HG02623 (cell line): Measurements from ENCODE around the gene LMTK3.

ENCODE experiments used
- ATAC-seq: cut with Tn5 transposase; IDR thresholded peaks from one replicate; pipeline ENCODE4 v1.9.1; 2021; ENCODE audit warnings: moderate library complexity; ENCODE audit not compliant: unreplicated experiment

LMTK3 gene

DNA sequence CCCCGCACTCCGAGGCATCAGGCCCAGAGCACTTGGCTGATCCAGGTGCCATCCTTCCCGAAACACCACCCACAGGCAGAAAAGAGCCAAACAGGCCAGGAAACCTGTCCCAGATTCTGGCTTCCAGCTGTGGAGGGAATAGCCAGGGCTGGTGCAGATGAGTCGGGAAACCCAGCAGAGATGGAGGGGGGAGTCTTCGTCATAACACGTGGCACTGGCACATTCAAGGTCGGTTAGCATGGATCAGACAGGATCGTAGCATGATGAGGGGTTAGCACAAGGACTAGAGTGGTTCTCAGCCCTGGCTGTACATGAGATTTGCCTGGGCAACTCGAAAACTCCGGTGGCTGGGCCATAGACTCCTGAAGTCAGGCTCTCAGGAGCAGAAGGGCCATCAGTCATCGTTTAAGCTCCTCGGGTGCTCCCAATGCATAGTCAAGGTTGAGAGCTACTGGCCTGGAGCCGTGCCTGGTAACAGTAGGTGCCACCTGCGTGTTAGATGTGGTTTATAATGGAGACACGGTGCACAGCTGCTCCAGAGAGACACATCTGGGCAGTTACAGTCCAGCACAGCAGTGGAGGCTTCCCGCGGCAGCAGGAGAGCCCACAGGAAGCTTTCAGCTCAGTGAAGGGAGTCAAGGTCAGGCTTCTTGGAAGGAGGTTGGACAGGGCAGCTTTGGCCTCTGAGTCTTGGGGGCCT, 36.1 kb downstream of the LMTK3 start:
- no peak for ATAC-seq

DNA sequence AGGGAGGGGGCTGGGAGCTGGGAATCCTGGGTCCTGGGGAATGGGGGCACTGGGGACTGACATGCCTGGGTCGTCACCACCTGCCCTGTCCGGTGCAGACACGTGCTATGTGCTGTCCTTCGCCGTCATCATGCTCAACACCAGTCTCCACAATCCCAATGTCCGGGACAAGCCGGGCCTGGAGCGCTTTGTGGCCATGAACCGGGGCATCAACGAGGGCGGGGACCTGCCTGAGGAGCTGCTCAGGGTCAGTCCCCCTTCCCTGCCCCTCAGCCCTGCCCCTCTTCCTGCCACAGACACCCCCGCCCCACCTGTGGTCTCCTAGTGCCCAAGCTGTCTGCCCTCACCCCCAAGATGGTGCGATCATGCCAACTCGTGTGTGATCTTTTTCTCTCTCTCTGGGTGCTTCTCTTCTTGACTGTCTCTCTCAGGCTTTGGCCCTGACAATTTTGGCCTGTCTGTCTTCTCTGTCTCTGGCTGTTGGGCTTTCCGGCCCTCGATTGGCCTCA, 37.5 kb downstream of the LMTK3 start:
- no peak for ATAC-seq

DNA sequence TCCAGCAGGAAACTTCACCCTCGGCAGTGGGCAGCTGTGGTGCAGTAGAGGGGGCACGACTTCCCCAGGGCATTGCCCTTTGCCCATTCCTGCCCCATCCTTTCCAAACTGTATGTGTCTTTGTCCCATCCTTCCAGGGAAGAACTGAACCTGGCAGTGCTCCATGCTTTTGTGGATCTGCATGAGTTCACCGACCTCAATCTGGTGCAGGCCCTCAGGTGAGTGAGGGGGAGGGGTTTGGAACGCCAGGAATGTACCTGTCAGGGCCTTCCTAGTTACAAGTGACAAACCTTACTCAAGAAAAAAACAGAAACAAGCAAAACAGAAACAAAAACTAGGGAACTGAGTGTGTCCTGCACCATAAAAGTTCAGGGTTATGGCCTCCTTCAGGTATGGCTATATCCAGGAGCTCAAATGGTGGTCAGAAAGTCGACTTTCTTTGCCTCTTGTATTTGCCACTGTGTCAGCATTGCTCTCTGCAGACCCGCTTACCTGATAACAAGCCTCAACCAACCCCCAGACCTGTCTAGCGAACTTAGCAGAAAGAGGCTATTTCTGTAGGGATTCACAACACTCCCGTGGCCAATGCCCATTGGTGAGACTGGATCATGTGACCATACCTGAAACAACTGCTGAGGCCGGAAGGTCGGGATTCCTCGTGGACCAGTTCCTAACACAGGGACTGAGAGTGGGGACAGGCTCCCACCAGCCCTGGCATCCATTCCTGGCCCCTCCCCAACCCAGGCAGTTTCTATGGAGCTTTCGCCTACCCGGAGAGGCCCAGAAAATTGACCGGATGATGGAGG, 38.3 kb downstream of the LMTK3 start:
- no peak for ATAC-seq

DNA sequence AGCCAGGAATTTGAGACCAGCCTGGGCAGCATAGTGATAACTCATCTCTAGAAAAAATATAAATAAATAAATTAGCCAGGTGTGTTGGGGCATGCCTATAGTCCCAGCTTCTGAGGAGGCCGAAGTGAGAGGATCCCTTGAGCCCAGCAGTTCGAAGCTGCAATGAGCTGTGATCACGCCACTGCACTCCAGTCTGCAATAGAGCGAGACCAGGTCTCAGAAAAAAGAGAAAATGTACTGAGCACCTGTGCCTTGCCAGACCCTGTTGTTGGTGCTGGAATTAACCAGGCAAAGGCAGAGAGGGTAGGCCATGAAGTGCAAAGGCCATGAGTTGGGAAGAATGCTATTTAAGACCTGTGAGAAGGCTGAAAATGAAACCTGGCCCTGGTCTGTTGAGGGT, 39.8 kb downstream of the LMTK3 start:
- no peak for ATAC-seq

DNA sequence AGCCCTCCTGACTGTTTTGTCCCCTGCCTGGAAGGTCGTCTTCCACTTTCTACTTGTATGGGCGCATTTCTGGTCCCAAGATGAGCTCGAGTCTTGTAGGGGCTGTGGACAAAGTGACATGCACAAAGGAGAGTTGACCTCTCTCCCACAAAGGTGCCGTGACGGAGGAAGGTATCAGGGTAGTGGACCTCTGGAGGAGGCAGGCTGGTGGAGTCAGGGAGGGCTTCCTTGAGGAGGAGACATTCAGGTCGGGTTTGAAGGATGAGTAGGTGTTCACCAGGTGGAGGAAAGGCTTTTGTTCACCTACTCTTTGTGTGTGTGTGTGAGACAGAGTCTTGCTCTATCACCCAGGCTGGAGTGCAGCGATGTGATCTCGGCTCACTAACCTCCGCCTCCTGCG, 40.8 kb downstream of the LMTK3 start:
- no peak for ATAC-seq

DNA sequence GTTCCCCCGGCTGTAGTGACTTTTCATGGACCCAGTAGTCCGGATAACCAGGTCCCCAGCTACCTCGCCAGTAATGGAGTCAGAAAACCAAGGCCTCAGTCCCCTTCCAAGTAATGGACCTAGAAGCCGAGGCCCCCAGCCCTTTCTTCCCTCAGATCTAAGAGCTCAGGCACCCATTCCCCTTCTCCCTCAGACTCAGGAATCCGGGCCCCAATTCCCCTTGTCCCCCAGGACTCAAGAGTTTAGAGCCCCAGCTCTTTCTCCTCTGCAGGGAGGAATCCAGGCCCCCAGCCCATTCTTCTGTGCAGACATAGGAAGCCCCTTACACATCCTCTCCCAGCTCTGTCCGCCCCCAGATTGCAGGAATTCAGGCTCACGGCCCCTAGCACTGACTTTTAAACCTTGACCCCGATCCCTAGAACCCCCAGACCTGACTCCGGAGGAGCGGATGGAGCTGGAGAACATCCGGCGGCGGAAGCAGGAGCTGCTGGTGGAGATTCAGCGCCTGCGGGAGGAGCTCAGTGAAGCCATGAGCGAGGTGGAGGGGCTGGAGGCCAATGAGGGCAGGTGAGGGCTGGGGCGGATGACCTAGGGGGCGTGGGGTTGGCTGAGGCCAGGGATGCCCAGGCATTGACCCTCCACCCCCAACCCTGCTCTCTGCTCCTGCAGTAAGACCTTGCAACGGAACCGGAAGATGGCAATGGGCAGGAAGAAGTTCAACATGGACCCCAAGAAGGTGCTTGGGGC, 41.5 kb downstream of the LMTK3 start:
- ATAC-seq, result no peak

DNA sequence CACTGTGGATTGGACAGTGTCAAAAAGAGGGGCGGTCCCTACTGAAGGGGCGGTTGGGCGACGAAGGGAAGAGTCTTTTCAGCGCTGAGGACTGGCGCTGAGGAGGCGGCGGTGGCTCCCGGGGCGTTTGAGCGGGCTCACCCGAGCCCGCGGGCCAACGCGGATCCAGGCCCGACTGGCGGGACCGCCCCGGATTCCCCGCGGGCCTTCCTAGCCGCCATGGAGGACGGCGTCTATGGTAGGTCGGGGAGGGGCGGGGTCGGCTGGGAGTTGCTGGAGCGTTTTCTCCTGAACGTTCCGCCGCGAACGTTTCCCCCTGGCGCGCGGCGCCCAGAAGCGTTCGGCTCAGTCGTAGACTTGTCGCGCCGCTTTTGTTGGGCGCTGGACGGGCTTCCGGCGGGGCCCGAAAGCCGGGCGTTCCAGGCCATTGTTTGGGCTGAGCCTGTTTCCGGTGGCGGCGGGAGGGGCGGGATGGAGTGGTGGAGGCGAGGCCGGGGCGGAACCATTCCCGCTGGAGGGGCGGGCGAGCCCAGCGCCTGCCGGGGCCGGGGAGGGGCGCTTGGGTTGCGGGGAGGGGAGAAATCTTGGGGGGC, 42.2 kb downstream of the LMTK3 start, which contains the start of gene CYTH2:
Gene CYTH2 (plus strand): TSS at position 81 of the 593 bp plus-strand sequence. CDS start 139 bp downstream, at position 220.
- ATAC-seq, result peak; percentile 16

DNA sequence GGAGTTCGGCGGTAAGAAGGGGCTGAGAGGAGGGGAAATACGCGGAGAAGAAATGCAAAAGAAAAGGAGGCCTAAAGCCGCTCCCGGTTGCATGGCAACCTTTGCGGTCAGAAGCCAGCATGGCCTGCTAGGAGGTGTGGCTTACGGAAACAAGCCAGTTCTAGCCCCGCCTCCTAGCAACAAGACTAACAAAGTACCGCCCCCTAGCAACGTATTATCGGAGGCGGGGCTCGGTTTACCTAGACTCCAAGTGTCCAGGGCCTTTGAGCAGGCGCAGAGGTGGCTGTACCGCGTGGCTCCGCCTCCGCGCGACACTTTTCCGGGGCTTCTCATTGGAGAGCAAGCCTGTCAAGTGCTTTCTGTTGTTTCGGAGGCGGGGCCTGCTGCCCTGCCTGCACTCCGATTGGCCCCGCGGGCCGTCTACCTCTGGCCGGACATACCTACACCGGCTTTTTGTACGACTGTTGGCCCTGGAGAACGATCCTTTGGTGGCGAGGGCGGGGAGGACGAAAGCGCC, 42.8 kb downstream of the LMTK3 start:
- peak; percentile 85 for ATAC-seq

DNA sequence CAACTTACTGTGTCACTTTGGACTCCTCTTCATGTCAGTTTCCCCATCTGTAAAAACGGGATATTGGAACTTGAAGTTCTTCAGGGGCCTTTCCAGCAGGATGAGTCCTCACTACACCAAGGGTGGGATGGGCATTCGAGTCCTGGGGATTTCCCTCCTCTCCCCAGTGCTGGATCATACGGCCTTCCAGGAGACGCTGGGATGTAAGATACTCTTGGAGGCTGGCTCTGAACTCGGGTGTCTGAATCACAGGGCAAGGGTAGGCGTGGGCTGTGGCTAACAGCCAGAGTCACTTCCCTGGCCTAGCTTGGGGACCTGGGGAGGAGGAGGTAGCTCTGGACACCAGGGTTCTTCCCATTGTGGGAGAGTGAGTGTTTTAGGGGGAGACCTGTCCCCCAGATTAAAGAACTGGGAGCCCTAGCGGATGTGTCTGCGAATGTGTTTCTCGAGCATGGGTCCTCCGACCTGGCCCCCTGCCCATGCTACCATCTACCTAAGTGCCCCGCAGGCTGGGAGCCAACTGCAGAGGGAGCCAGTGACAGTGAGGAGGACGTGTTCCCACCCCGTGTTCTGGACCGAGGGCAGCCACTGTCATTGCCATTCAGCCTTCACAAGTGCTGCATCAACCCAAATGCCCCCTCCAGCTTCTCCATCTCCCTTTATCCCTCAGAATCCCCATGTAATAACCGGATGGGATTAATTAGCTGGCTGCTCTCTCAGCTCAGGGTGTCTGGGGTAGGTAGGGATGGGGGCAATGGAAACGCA, 44.9 kb downstream of the LMTK3 start:
- no peak for ATAC-seq

DNA sequence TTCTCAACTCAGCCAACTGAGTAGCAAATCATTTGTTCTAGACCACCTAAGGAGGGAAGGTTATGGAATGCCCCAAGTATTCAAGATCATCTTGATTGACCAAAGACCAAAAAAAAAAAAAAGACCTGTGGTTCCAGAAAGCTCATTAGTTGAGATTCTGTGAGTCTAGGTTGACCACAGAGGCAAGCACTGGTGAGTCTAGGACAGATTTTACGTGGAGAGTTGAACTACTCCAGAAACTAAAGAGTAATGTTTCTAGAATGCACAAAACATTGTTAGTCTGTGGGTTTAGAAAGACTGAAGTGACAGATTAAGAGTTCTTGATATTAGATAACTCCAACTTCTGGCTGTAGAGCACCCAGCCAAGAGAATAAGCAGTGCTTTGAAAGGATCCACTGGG, 46.4 kb downstream of the LMTK3 start:
- no peak for ATAC-seq

DNA sequence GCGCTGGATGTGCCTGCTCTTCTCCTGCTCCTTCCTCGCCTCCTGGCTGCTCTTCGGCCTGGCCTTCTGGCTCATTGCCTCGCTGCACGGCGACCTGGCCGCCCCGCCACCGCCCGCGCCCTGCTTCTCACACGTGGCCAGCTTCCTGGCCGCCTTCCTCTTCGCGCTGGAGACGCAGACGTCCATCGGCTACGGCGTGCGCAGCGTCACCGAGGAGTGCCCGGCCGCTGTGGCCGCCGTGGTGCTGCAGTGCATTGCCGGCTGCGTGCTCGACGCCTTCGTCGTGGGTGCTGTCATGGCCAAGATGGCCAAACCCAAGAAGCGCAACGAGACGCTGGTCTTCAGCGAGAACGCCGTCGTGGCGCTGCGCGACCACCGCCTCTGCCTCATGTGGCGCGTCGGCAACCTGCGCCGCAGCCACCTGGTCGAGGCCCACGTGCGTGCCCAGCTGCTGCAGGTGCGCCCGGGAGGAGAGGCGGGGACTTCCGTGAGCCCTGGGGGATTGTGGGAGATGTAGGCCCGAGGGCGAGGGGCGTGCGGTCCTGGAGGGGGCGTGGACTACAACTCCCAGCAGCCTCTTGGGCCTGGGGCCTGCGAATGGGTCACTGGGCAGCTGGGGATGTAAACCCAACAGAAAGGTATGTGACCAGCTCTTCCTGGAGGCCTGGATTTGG, 49.5 kb downstream of the LMTK3 start:
- ATAC-seq, result no peak

DNA sequence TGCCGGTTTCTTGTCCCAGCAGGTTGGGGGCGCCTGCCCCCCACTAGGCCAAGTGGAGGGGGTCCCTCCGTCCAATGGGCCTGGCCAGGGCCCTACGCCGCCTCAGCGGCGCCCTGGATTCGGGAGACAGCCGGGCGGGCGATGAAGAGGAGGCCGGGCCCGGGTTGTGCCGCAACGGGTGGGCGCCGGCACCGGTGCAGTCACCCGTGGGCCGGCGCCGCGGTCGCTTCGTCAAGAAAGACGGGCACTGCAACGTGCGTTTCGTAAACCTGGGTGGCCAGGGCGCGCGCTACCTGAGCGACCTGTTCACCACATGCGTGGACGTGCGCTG, 50.0 kb downstream of the LMTK3 start:
- ATAC-seq, result no peak

DNA sequence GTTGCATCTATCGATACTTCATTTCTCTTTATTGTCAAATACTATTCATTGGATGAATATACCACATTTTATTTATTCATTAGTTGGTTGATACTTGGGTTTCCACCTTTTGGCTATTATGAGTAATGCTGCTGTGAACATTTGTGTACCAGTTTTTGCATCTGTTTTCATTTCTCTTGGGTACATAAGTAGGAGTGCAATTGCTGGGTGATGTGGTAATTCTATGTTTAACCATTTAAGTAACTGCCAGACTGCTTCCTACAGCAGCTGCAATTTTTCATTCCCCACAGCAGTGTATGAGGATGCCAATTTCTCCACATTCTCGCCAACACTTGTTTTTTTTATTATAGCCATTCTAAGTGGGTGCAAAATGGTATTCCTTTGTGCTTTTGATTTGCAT, 53.6 kb downstream of the LMTK3 start:
- no peak for ATAC-seq

DNA sequence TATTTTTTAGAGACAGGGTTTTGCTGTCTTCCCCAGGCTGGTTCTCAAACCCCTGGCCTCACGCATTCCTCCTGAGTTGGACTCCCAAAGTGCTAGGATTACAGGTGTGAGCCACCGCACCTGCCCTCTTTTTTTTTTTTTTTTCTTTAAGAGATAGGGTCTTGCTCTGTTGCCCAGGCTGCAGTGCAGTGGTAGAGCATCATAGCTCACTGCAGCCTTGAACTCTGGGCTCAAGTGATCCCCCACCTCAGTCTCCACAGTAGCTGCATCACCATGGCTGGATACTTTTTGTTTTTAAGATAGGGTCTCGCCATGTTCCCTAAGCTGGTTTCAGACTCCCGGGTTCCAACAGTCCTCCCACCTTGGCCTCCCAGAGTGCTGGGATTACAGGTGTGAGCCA, 54.8 kb downstream of the LMTK3 start:
- ATAC-seq, result no peak

DNA sequence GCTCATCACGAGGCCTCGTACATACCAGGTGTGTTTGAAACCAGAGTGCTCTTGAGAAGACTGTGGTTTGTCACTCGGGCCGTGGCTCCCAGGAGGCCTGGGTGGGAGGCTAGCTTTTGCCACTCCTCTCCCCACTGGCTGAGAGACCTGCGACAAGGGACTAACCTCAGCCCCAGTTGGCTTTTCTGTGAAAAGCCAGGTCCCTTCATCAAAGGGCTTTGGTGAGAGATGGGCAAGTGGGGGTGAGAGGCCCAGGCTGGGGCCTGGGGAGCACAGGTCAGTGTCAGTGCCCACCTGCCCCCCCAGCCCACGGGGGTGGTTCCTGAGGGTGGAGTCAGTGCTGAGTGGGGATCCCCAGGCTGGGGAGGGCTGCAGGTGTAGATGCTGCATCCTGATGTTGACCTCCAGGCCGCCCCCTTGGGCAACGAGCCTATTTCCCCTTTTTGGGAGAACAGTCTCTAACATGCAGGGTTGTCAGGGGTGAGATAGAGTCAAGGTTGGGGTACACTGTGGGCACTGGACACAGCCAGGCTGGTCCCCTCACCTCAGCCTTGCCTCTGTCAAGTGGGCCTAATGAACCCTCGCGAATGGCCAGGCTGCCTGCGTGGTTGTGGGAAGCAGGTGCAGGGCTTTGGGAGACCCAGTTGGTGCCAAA, 55.6 kb downstream of the LMTK3 start:
- no peak for ATAC-seq

DNA sequence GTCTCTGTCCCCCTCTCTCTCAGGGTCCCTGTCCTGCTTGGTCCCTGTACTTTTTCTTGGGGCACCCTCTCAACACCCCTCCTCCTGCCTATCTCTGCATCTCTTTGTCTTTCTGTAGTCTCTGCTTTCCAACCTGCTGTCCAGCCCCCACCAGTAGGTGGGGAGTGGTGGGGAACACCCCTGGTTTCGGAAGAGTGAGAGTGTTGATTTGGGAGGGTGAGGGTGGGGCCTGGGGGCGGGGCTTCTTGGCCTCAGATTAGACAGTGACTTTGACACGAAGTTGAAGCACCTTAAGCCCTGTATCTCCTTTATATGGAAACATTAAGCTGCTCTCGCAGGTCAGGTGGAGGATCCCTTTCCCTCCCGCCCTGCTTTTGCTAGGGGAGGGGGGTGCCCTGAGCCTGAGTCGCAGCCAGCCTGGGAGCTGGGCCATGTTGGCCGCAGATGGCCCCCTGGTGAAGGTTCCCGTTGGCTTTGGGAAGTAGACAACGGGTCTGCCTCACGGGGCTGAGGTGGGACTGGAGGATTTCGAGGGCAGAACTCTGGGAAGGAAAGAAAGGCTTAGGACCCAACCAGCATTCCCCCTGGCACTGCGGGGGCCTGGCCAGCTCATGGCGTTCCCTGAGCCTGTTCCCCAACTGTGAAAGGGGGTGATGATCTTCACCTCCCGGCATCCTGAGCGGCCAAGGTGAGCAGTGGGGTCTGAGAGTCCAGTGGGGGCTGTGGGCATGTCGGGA, 56.3 kb downstream of the LMTK3 start, which contains the start of gene KCNJ14:
Gene KCNJ14 (plus strand): TSS at position 404 of the 737 bp plus-strand sequence. CDS start 6,151 bp downstream, outside the sequence.
- no peak for ATAC-seq

DNA sequence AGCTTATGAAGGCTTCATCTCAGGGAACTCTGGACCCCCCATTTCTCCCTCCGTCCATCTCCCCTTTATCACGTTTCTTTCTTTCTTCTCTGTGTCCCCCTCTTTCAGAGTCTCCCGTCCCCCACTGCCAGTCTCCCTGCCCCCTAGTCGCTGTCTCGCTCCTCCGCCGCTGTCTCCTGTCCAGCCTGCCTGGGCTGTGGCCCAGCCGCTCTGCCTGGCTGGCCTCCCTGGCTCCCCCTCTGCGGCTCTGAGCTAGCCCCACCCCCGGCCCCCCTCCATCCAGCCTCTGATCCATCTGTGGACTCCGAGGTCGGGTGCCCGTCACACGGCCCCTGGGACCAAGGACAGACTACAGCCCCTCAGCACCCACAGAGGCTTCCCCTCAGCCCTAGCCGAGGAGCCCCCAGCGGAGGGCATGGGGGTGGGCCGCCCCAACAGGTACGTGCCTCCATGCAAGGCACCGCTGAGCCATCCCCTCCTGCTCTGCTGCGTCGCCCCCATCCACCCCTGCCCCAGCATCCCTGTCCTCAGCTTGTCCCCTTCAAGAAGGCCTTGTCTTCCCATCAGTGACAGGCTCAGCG, 57.4 kb downstream of the LMTK3 start:
- no peak for ATAC-seq
